H1 (cell line): ENCODE measurements around the gene GDF15. TPM values are rescaled to one million over a fixed set of nuclear protein-coding genes. Genes with fewer than 3 reads are reported as not detected.

ENCODE experiments used
- CHD7 ChIP-seq: fragments of 300-600 bp; sonication (generic); IDR thresholded peaks from 2 replicates; pipeline ENCODE4 v1.7.1; 2012; ENCODE audit warnings: low read length, moderate library complexity, mild to moderate bottlenecking, inconsistent platforms; ENCODE audit not compliant: insufficient replicate concordance
- polyA plus RNA-seq, 7 experiments: library from polyadenylated mRNA; depleted of rRNA in 3 of 7; stranded (reverse) in 5 of 7; unstranded in 2 of 7; fragments of >200 nt in 5 of 7; fragments of 200-250 nt in 2 of 7; gene quantifications; 1 replicate in 5 of 7; 2 replicates in 1 of 7; 4 replicates in 1 of 7; pipeline versions ENCODE4 v1.2.1 to v1.2.3, GENCODE V29; 2011 to 2013; ENCODE audit warnings: missing spikeins in 2 of 7, mixed read lengths in 2 of 7
- total RNA-seq: library from RNA; stranded (reverse); fragmentation: NEBNext Ultra II Directional; extraction: Animal tissue kit (Norgen Biotek cat#: 25700); gene quantifications from 2 replicates; pipeline ENCODE4 v1.2.1, GENCODE V29; 2021

Gene GDF15
- total and polyA plus RNA-seq, 2 of the 8 experiments (the other 6 are each of a cell fraction or from before 2014, with no cell fraction given) = 4.1 to 8.5 TPM

- TF ChIP-seq CHD7 = no peak
- TF ChIP-seq, all 59 proteins: peak for 0
These were observed 6.5 kb downstream of the GDF15 start (continued) for GRCh38 chr19:18392417-18392816.
